Prostate gland (tissue), 2 donors: ENCODE results near the gene TCF20. TPM values are rescaled to one million over a fixed set of nuclear protein-coding genes. Genes with fewer than 3 reads are reported as not detected.

Experiments used
- DNase-seq: peaks from one replicate; pipeline ENCODE4 v3.0.0-alpha.2; 2019; ENCODE audit warnings: low spot score
- H3K27ac ChIP-seq, 2 donors: fragments of 200-600 bp; sonication (generic); 2 replicates each; pipeline ENCODE4 v1.5.1; 2017 to 2019
- H3K27me3 ChIP-seq: fragments of 200-600 bp; sonication (generic); replicated peaks from 2 replicates; pipeline ENCODE4 v1.5.1; 2019; ENCODE audit not compliant: insufficient read depth
- H3K36me3 ChIP-seq, 2 donors: fragments of 200-600 bp; sonication (generic); 1 replicate in 1 of 2; 2 replicates in 1 of 2; pipeline versions ENCODE4 v1.5.1 to v1.8.1; 2017 to 2019
- H3K4me1 ChIP-seq: fragments of 200-600 bp; sonication (generic); replicated peaks from 2 replicates; pipeline ENCODE4 v1.5.1; 2019
- H3K4me3 ChIP-seq, 2 donors: fragments of 200-600 bp; sonication (generic); 2 replicates each; pipeline ENCODE4 v1.5.1; 2017 to 2019
- H3K9me3 ChIP-seq: fragments of 200-600 bp; sonication (generic); 2 replicates; pipeline ENCODE4 v1.5.1; 2017
- POLR2A ChIP-seq: fragments of 450-650 bp; IDR thresholded peaks from one replicate; pipeline ENCODE4 v1.6.1; 2016; ENCODE audit warnings: antibody characterized with exemption, mild to moderate bottlenecking
- POLR2AphosphoS5 ChIP-seq: sonication (generic); formaldehyde crosslinking; IDR thresholded peaks from one replicate; pipeline ENCODE4 v1.6.1; 2017; ENCODE audit warnings: antibody characterized with exemption
- WGBS: methylation state at CpG from one replicate; pipeline ENCODE4 v1.1.5; 2018; 5-methylcytosine and 5-hydroxymethylcytosine counted together
- intact Hi-C: fragments of 100-400 bp; cut with DNase I; formaldehyde crosslinking; loops from one replicate; pipeline ENCODE4 v1.14.2; 2022
- total RNA-seq, 2 donors: library from RNA; depleted of rRNA; stranded (reverse); fragments of >200 nt; gene quantifications; one replicate each; pipeline ENCODE4 v1.1.0, GENCODE V29; 2016
- TF ChIP-seq, protein P1 (sequence below), 4 experiments: fragments of 200-600 bp in 2 of 4; fragments of 450-650 bp in 2 of 4; sonication (generic) in 2 of 4; IDR thresholded peaks; 1 replicate in 3 of 4; 2 replicates in 1 of 4; pipeline ENCODE4 v1.5.1; 2016 to 2019; ENCODE audit warnings: antibody characterized with exemption in 4 of 4, mild to moderate bottlenecking in 2 of 4, moderate library complexity in 2 of 4

TCF20 gene
- total RNA-seq, 2 donors from 2014 or later, result 43.9 to 47.3 TPM

DNA sequence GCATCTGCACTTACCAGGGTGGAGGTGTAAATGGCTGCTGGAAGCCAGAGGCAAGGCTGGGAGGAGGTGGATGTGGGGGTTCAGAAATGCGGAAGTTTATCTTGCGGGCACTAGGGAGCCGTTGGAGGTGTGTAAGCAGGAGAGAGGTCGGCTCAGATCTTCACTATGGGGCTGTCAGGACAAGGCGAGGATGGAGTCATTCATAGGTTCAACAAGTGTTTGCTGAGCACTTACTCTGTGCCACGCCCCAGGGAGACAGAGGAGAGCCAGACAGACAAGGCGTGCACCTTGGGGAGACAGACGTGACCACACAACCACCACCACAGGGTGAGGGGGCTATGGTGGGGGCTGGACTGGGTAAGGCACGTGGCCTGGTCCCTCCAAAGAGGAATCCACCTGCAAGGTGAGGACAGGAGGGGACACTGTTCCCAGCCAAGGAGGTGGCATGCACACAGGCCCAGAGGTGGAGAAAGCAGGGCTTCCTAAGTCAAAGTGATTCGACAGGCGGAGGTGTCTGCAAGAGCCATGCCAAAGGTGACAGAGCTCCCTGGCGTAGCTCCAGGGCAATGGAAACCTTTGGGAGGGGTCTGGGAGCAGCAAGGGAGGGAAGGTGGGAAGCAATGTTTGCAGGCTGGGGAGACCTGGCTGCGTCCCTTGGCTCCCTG is 30.8 kb upstream of the TCF20 start:
- no peaks in the 10 kb centered on the region for H3K9me3 ChIP-seq
- WGBS, result 68% methylated on average over 13 of the region's 13 CpGs

DNA sequence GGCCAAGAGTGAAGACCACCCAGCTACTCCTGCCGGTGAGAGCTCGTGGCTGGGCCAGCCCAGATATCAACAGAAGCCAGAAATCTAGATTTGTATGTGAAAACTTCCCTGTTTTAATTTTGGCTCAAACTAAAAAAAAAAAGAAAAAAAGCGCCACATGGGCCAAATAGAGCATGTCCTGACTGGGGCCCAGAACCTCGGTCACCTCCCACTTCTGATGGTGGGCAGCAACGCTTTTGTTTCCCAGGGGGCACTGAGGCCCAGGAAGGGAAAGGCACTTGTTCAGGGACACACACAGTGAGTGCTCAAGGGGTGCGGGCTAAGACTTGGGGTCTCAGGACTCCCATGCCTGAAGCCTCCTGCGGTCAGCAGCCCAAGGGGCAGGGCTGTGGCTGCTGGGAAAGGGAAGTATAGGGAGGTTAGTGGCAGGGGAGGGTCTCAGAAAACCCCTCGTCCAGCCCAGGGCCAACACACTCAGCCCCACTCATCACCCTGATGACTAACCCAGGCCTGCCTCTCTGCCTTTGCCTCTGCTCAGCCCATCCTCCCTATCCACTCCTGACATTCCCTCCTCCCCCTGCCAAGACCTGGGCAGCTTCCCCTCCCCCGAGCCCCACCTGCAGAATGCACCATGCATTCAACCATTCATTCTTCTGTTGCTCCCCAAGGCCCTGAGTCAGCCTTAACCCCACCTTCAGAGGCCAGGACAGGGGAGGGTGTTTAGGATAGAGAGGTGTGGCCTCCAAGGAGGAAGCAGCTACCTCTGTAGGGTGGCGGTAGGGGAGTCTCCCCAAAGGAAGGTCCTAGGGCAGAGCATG is 30.0 kb upstream of the TCF20 start:
- H3K27ac ChIP-seq, result no peak overlapping the region
- no peaks in the 10 kb centered on the region for H3K27me3 ChIP-seq
- no peaks in the 10 kb centered on the region for H3K9me3 ChIP-seq
- H3K36me3 ChIP-seq, result no peaks in the 10 kb centered on the region
- peaks cover 5% of the 10 kb centered on the region for H3K4me1 ChIP-seq
- TF ChIP-seq POLR2A (no peak), POLR2AphosphoS5 (no peak)
- TF ChIP-seq, protein P1, sequence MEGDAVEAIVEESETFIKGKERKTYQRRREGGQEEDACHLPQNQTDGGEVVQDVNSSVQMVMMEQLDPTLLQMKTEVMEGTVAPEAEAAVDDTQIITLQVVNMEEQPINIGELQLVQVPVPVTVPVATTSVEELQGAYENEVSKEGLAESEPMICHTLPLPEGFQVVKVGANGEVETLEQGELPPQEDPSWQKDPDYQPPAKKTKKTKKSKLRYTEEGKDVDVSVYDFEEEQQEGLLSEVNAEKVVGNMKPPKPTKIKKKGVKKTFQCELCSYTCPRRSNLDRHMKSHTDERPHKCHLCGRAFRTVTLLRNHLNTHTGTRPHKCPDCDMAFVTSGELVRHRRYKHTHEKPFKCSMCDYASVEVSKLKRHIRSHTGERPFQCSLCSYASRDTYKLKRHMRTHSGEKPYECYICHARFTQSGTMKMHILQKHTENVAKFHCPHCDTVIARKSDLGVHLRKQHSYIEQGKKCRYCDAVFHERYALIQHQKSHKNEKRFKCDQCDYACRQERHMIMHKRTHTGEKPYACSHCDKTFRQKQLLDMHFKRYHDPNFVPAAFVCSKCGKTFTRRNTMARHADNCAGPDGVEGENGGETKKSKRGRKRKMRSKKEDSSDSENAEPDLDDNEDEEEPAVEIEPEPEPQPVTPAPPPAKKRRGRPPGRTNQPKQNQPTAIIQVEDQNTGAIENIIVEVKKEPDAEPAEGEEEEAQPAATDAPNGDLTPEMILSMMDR (IDR thresholded peaks at IDR 0.05), result no peak
- no peak overlapping the region for H3K4me3 ChIP-seq
- intact Hi-C loops, result no loop called here
- WGBS, result 25% methylated on average over 10 of the region's 10 CpGs
- DNase-seq, result no peak

More for the DNA sequence above, 30.8 kb upstream of the TCF20 start:
- TF ChIP-seq POLR2A (no peak), POLR2AphosphoS5 (no peak)
- TF ChIP-seq, protein P1 (IDR thresholded peaks at IDR 0.05), result no peak
- no peak for DNase-seq
- intact Hi-C loops, result no loop called here
- Histone ChIP-seq H3K4me3 (no peak overlapping the region), H3K36me3 (no peaks in the 10 kb centered on the region), H3K4me1 (peaks cover 5% of the 10 kb centered on the region), H3K27me3 (no peaks in the 10 kb centered on the region), H3K27ac (no peak overlapping the region)

DNA sequence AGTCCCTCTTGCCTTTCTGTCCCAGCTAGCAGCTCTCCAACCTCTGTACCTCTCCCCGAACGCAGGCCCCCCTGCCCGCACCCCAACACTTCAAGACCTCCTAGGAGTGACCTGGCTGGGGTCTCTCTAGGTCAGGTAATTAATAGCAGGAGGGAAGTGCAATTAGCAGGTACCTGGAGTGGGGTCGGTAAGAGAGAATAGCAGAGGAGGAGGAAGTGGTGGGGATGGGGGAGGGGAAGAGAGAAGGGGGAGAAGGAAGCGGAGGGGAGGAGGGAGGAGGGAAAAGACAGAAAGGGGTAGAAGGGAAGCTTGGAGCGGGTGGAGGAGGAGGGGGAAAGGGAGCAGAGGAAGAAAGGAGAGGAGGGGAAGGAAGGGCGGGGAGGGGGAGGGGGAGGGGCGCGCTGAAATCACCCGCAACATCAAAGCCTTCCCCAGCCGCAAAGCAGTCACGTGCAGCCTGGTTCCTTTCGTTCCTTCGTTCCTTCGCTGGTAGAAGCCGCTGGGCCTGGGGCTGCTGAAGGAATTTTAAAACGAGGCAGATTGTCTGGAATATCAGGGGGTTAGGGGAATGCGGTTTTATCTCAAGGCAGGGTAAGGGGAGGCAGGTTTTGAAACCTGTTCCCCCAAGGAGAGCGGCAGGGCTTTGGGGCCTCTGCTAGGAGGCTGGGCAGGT is 29.3 kb upstream of the TCF20 start:
- 20% methylated on average over 19 of the region's 19 CpGs for WGBS
- no peak for DNase-seq
- TF ChIP-seq, protein P1 (IDR thresholded peaks at IDR 0.05), result no peak
- TF ChIP-seq POLR2A (no peak), POLR2AphosphoS5 (no peak)
- Histone ChIP-seq H3K4me3 (no peak overlapping the region), H3K4me1 (peaks cover 5% of the 10 kb centered on the region), H3K27ac (no peak overlapping the region), H3K9me3 (no peaks in the 10 kb centered on the region), H3K36me3 (no peaks in the 10 kb centered on the region), H3K27me3 (no peaks in the 10 kb centered on the region)
- intact Hi-C loops, result no loop called here

DNA sequence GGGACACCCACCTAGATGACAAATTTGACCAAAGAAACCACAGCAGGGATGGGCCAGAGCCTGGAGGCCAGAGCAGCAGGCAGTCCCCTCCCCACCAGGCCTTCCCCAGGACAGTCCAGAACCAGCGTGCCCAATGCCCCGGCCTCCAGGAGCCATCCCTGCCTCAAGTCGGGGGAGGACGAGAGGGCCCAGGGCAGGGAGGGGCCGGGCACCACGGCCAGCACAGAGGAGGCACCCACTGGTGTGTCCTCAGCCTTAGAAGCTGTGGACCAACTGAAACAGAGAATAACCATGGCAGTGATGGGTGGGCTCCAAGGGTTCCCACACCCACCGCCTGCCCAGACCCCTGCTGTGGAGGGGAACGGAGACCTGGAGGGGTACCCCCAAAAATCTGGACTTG is 28.3 kb upstream of the TCF20 start:
- TF ChIP-seq POLR2AphosphoS5 (no peak), POLR2A (no peak)
- TF ChIP-seq, protein P1 (IDR thresholded peaks at IDR 0.05), result no peak
- Histone ChIP-seq H3K27ac (no peak overlapping the region), H3K4me3 (no peak overlapping the region), H3K36me3 (no peaks in the 10 kb centered on the region), H3K4me1 (peaks cover 5% of the 10 kb centered on the region), H3K27me3 (no peaks in the 10 kb centered on the region), H3K9me3 (no peaks in the 10 kb centered on the region)
- no peak for DNase-seq
- intact Hi-C loops, result no loop called here
- 81% methylated on average over 8 of the region's 8 CpGs for WGBS
